PC-9 (cell line): ENCODE results near the gene PRDM4. TPM values are rescaled to one million over a fixed set of nuclear protein-coding genes. Genes with fewer than 3 reads are reported as not detected.

ENCODE experiments used
- BruUV-seq: library from RNA; stranded (reverse); fragments of 400-500 nt; replicated peaks from 2 replicates; lab custom pipeline; 2021; lab: Mats Ljungman, UMichigan
- CTCF ChIA-PET: fragments of 300-600 bp; sonication (Branson Sonifier 250); formaldehyde crosslinking; loops from one replicate; lab custom pipeline; 2022; ENCODE audit warnings: antibody characterized with exemption; lab: Charles Lee
- POLR2A ChIA-PET: fragments of 300-600 bp; sonication (Branson Sonifier 250); formaldehyde crosslinking; loops from one replicate; lab custom pipeline; 2022; ENCODE audit warnings: antibody characterized with exemption; ENCODE audit not compliant: unreplicated experiment; lab: Charles Lee
- DNase-seq, 2 experiments: peaks; one replicate each; pipeline versions ENCODE4 v3.0.0 to v3.0.0-alpha.2; 2015 to 2022; ENCODE audit warnings: mixed read lengths in 1 of 2
- H2AFZ ChIP-seq: fragments of 200-600 bp; sonication (generic); 2 replicates; pipeline ENCODE4 v1.8.1; 2017; ENCODE audit warnings: antibody characterized with exemption
- H3F3A ChIP-seq: fragments of 200-600 bp; sonication (generic); 2 replicates; pipeline ENCODE4 v1.8.1; 2017; ENCODE audit warnings: antibody characterized with exemption, mild to moderate bottlenecking, low read depth; ENCODE audit not compliant: insufficient read depth
- H3K27ac ChIP-seq: fragments of 200-600 bp; sonication (generic); 2 replicates; pipeline ENCODE4 v1.6.1; 2016; ENCODE audit warnings: mixed run types
- H3K27me3 ChIP-seq: fragments of 200-600 bp; sonication (generic); 2 replicates; pipeline ENCODE4 v1.6.1; 2016; ENCODE audit warnings: low read depth, mixed run types; ENCODE audit not compliant: insufficient read depth
- H3K36me3 ChIP-seq: fragments of 200-600 bp; sonication (generic); 2 replicates; pipeline ENCODE4 v1.6.1; 2016; ENCODE audit warnings: low read depth, mixed run types
- H3K4me1 ChIP-seq: fragments of 200-600 bp; sonication (generic); replicated peaks from 2 replicates; pipeline ENCODE4 v1.6.1; 2016; ENCODE audit warnings: mixed run types; ENCODE audit not compliant: insufficient read depth
- H3K4me2 ChIP-seq: fragments of 200-600 bp; sonication (generic); 2 replicates; pipeline ENCODE4 v1.6.1; 2017; ENCODE audit warnings: mixed run types
- H3K4me3 ChIP-seq: fragments of 200-600 bp; sonication (generic); 2 replicates; pipeline ENCODE4 v1.6.1; 2016; ENCODE audit warnings: mixed run types
- H3K79me2 ChIP-seq: fragments of 200-600 bp; sonication (generic); 2 replicates; pipeline ENCODE4 v1.6.1; 2017; ENCODE audit warnings: low read depth, mixed run types
- H3K9me2 ChIP-seq: fragments of 200-600 bp; sonication (generic); 2 replicates; pipeline ENCODE4 v1.8.1; 2017; ENCODE audit warnings: mild to moderate bottlenecking; ENCODE audit not compliant: insufficient read depth
- H3K9me3 ChIP-seq: fragments of 200-600 bp; sonication (generic); 2 replicates; pipeline ENCODE4 v1.8.1; 2016; ENCODE audit warnings: low read depth; ENCODE audit not compliant: insufficient read depth
- H4K20me1 ChIP-seq: fragments of 200-600 bp; sonication (generic); 2 replicates; pipeline ENCODE4 v1.8.1; 2017; ENCODE audit not compliant: insufficient read depth
- EZH2 ChIP-seq: fragments of 200-600 bp; sonication (generic); IDR thresholded peaks from 2 replicates; pipeline ENCODE4 v1.8.0; 2017; ENCODE audit warnings: antibody characterized with exemption, low read depth
- intact Hi-C: fragments of 100-400 bp; cut with micrococcal nuclease; formaldehyde crosslinking; loops from one replicate; pipeline ENCODE4 v1.10.0; 2022; ENCODE audit not compliant: unreplicated experiment
- total RNA-seq: library from RNA; stranded (reverse); gene quantifications from 2 replicates; pipeline ENCODE4 v1.2.3, GENCODE V29; 2021
- TF ChIP-seq, protein P1 (sequence below): fragments of 200-600 bp; sonication (generic); conservative IDR thresholded peaks from 2 replicates; pipeline ENCODE4 v1.6.1; 2017; ENCODE audit warnings: mixed run types, antibody characterized with exemption, mild to moderate bottlenecking, moderate library complexity

PRDM4 gene
- total RNA-seq, 1 experiment from 2014 or later, result 21.6 TPM

DNA sequence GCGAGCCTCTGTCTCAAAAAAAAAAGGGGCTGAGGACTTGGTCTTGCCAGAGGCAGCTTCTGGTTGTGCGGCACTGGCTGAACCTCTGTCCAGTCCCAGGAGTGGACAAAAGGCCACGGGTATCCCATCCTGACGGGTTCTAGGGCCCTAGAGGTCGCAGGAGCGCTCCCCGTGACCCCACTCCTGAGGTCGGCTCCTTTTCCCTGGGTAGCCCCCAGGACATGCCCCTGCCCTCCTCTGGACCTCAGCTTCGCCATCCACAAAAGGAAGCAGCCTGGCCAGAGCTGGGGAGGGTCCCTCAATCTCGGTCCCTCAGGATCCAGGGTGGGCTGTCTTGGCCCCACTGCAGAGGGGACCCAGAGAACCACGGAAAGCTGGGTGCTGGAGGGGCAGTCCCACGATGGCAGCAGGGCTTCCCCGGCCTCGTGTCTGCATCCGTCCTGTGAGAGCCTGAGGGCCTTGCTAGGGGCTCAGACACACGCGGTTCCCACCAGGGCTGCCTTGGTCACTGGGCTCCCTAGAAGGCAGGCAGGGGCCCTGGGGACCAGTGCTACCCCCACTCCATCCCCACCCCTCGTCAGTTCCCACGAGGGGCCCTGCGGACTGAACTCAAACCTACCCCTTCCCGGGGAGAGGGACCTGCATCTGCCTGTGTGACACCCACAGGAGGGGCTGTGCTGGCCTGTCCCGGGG, 44.7 kb upstream of the PRDM4 start:
- Histone ChIP-seq H3K79me2 (no peaks in the 10 kb centered on the region), H3K27ac (no peak overlapping the region), H3K27me3 (peaks cover 41% of the 10 kb centered on the region; the same call in 1 of the 2 replicates), H3K9me2 (no peaks in the 10 kb centered on the region), H4K20me1 (no peaks in the 10 kb centered on the region), H2AFZ (no peak overlapping the region), H3K36me3 (no peaks in the 10 kb centered on the region), H3K9me3 (no peaks in the 10 kb centered on the region), H3K4me3 (no peak overlapping the region), H3K4me1 (no peaks in the 10 kb centered on the region), H3K4me2 (no peak overlapping the region), H3F3A (no peaks in the 10 kb centered on the region)
- POLR2A ChIA-PET, result no interaction called here
- DNase-seq, result no peak
- intact Hi-C loops, result no loop called here
- no TSS peak for BruUV-seq
- no peak for TF ChIP-seq EZH2
- TF ChIP-seq, protein P1, sequence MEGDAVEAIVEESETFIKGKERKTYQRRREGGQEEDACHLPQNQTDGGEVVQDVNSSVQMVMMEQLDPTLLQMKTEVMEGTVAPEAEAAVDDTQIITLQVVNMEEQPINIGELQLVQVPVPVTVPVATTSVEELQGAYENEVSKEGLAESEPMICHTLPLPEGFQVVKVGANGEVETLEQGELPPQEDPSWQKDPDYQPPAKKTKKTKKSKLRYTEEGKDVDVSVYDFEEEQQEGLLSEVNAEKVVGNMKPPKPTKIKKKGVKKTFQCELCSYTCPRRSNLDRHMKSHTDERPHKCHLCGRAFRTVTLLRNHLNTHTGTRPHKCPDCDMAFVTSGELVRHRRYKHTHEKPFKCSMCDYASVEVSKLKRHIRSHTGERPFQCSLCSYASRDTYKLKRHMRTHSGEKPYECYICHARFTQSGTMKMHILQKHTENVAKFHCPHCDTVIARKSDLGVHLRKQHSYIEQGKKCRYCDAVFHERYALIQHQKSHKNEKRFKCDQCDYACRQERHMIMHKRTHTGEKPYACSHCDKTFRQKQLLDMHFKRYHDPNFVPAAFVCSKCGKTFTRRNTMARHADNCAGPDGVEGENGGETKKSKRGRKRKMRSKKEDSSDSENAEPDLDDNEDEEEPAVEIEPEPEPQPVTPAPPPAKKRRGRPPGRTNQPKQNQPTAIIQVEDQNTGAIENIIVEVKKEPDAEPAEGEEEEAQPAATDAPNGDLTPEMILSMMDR, result no peak
- CTCF ChIA-PET, result no interaction called here

DNA sequence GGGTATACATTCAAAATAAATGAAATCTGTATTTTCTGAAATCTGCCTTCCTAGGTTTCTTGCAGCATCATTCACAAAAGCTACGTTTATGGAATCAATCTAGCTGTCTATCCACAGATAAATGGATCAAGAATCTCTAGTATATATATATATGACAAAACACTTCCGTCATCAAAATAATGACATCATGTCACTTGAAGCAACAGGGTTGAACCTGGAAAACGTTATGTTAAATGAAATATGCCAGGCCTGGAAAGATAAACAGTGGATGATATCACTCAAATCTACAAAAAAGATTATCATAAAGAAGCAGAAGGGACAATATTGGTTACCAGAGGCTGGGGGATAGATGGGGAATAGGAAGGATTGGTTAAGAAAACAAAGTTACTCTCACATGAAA, 42.2 kb upstream of the PRDM4 start:
- CTCF ChIA-PET, result no interaction called here
- H3K4me2 ChIP-seq, result no peak overlapping the region
- H3K9me3 ChIP-seq, result no peaks in the 10 kb centered on the region
- no peaks in the 10 kb centered on the region for H3K4me1 ChIP-seq
- no peaks in the 10 kb centered on the region for H3K9me2 ChIP-seq
- no peaks in the 10 kb centered on the region for H3K79me2 ChIP-seq
- H3K27ac ChIP-seq, result no peak overlapping the region
- intact Hi-C loops, result no loop called here
- H2AFZ ChIP-seq, result no peak overlapping the region
- H3K27me3 ChIP-seq, result peaks cover 50% of the 10 kb centered on the region
- no TSS peak for BruUV-seq
- H4K20me1 ChIP-seq, result no peaks in the 10 kb centered on the region
- H3F3A ChIP-seq, result no peaks in the 10 kb centered on the region
- no peak for TF ChIP-seq EZH2
- TF ChIP-seq, protein P1, result no peak
- no peak for DNase-seq
- H3K36me3 ChIP-seq, result no peaks in the 10 kb centered on the region
- H3K4me3 ChIP-seq, result no peak overlapping the region
- POLR2A ChIA-PET, result no interaction called here

DNA sequence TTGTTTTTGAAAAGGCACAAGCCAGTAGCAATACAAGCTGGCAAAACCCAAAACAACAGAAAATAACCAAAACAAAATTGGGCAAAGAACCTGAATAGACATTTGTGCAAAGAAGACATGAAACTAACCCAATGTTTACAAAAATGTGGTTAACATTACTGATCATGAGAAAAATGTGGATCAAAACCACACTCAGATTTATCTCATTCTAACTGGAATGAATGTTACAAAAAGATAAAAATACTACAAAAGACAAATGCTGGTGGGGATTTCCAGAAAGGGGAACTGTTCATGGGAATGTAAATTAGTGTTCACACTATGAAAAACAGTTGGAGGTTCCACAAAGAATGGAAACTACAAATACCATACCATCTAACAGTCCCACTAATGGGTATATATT, 40.2 kb upstream of the PRDM4 start:
- no peak overlapping the region for H2AFZ ChIP-seq
- intact Hi-C loops, result no loop called here
- H3K79me2 ChIP-seq, result no peaks in the 10 kb centered on the region
- no peak overlapping the region for H3K27ac ChIP-seq
- H3K4me2 ChIP-seq, result no peak overlapping the region
- H3K4me3 ChIP-seq, result no peak overlapping the region
- H3K9me2 ChIP-seq, result no peaks in the 10 kb centered on the region
- H3K9me3 ChIP-seq, result no peaks in the 10 kb centered on the region
- CTCF ChIA-PET, result no interaction called here
- H3K4me1 ChIP-seq, result no peaks in the 10 kb centered on the region
- peaks cover 59% of the 10 kb centered on the region for H3K27me3 ChIP-seq
- H4K20me1 ChIP-seq, result no peaks in the 10 kb centered on the region
- no TSS peak for BruUV-seq
- no peaks in the 10 kb centered on the region for H3F3A ChIP-seq
- no peak for DNase-seq
- H3K36me3 ChIP-seq, result no peaks in the 10 kb centered on the region
- TF ChIP-seq, protein P1, result no peak
- TF ChIP-seq EZH2, result no peak
- POLR2A ChIA-PET, result no interaction called here
